Measurements from ENCODE around the gene MTSS2.

MTSS2 gene

DNA sequence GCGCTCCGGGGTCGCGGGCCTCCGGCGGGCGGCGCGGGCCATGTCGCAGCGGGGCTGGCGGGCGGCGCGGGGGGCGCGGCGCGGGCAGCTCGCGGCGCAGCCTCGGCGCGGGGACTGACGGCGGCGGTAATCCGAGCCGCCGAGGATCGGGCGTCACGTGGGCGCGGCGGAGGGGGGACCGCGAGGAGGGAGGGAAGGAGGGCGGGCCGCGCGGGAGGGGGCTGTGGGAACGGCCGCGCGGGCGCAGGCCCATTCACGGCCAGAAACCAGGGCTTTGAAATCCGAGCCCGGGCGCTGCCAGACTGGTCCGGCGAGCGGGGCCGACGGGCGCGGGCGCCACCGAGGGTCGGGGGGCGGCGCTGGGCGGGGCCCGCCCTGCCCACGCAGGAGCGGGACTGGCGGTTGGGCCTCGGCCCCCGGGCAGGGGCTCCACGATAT, at the start of gene MTSS2:
Gene MTSS2 (minus strand): TSS at position 116 of the 438 bp plus-strand sequence. CDS start 262 bp downstream, outside the sequence.
- DNase-seq, result no peak

DNA sequence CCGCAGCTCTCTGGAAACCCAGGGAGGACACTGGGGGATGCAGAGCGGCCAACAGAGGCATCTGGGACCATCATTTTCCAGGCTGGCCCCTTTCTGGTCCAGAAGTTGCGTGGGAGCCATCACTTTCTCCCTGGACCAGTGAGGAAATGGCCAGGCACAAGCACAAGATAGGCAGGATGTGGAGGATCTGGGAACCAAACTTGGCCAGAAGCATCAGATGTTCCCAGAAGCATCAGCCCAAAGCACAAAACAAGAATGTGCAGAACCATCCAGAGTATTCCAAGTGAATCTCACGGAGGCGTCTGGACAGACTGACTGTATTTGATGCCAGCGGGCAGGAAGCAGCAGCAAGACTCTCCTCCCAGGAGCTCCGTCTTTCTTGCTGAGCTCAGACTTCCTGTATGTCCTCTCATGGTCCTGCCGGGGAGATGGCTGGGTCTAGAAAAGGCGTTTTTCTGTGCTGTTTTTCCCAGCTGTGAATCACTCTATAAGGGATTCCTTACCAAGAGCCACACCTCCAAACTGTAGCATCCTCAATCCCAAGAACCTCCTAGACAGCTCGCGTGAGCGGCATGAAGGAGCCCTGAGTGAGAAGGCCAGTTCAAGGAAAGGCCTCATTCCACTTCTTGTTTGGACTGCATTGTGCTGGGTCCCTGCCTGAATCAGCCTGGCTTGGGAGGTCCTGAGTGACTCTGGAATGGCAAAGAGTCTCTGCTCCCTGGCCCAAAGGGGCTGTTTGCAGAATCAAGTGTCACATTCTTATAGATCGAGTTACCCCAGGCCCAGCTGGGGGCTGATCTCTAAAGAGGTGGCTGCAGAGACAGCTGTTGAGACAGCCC, 49.5 kb upstream of the MTSS2 start:
- DNase-seq, result no peak

DNA sequence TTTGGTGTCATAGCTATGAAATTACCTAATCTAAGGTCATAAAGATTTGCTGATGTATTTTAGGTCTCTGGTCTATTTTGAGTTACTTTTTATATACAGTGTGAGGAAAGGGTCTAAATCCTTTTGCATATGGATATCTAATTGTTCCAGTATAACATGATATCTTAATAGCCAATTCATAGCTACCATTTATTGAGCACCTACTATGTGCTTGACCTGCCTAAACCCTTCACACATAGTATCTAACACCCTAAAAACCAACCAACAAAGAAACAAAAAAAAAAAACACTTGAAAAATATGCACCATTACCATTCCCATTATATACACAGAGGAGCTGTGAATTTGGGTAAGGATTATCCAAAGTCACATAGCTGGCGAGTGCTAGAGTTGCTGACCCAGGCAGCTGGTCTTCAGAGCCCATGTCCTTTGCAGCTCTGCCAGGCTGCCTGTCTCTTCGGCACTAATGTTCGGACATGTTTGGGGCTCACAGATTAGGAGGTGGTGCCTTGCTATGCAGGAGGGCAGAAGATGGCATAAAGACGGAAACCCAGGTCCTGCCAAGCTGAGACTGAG, 48.8 kb upstream of the MTSS2 start:
- no peak for DNase-seq

GRCh38 chr16:70730944-70731343, 45.1 kb upstream of the MTSS2 start:
- no peak for DNase-seq

DNA sequence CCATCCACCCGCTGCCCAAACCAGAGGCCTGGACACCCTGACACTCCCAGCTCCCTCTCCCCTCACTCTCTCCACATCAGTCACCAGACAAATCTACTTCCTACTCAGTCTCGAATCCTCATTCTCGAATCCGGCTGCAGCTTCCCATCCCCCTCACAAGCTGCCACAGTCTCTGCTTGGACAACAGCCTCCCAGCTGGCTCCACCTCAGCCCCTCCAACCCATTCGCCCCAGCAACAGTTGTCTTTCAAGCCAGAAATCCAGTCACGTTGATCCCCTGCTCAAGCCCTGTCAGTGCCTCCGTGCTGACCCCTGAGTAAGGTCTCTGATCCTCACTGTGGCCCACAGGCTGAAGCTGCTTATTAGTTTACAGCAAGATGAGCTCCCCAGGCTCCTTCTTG, 44.2 kb upstream of the MTSS2 start:
- DNase-seq, result no peak

- DNase-seq, result no peak
Measured at GRCh38 chr16:70729292-70729691, 43.4 kb upstream of the MTSS2 start.

DNA sequence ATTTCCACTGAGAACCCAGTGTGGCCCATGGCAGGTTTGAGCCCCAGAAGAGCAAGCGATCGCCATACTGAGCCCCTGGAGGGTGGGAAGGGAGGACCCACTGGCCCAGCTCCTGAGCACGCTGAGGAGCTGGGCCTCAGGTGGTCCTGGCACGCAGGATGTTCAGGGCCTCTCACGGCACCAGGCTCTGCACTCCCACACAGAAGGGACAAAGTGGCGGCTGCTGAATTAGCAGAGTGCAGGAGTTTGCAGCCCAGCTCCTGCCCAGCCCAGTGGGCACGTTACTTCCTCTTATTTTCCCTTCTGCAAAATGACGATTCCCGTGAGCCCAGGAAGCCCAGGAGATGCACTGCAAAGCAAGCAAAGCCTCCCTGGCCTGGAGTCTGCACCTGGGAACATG, 42.3 kb upstream of the MTSS2 start:
- no peak for DNase-seq

GRCh38 chr16:70726892-70727361, 41.1 kb upstream of the MTSS2 start:
- DNase-seq, result no peak

- no peak for DNase-seq
Measured at GRCh38 chr16:70725912-70726828, 40.3 kb upstream of the MTSS2 start.

DNA sequence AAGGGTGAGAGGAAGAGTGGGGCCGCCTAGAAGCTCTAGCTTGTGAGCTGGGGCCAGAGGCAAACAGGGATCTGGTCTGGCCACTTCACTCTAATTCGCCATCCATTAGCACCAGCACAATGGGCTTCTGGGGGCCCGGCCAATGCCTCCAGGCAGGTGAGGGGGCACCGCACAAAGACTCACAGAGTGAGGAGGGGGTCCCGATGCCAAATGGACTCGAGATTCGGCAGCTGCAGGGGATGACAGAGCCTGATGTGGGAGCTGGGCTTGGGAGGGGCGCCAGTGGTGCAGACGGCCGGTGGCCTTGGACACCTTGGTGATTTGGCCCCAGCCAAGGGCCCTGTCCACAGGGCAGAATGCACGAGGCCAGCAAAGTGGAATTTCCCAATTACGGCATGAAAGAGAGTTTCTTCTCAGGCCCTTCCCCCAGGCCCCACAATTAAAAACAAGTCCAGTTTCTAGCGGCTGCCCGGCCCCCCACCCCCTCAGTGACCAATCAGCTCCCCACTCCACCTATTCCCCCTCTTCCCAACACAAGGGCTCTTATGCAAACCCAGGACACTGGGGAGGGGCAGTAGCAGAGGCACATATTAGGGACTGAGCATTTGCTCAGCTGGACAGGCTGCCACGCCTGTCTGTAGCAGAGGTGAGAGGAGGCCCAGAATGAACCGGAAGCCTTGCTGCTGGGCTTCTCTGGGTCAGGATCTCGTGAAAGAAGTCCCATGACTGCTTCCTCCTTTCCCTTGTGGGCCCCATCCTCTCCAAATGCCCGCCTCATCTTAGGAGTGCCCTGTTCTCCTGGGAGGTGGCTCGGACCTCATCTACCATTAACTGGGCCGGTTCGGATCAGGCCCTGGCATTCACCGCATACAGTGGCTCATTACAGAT, 39.4 kb upstream of the MTSS2 start:
- no peak for DNase-seq

DNA sequence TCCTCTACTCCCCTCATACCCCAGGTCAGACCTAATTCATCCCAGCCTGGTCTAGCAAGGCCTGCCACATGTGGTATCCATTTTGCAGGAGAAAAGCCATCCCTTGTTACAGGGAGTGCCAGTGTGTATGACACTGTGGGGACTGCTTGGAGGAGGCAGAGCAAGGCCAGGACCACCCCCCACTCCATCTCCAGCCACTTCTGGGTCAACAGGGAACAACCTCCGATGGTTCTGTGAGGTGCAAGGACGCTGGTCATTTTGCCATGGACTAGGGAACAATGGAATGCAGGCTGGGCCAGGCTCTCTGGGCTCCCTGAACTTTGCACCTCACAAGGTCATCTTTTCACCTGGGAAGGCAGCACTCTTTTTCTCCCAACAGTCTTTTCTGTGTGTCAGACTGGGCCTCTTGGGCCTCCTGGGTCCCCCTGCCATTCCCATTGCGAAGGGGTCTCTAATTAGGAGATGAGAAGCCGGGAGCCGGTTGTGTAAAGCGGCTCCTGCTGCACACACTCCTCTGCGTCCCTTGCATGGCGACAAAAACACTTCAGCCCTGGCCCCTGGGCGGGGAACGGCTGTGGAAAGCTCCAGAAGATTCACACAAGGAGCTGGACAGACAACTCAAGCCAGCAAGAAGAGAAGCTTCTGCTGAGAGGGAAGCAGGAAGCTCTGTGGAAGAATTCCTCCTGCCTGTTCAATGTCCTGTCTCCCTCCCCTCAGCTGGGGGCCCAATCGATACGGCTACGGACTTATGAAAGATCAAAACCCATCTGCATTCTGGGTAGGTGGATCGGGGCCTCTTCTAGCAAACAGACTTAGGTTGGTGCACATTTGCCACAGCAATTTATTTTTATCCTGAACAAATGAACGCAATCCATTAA, 38.5 kb upstream of the MTSS2 start:
- no peak for DNase-seq

GRCh38 chr16:70723740-70724145, 37.9 kb upstream of the MTSS2 start:
- DNase-seq, result no peak

DNA sequence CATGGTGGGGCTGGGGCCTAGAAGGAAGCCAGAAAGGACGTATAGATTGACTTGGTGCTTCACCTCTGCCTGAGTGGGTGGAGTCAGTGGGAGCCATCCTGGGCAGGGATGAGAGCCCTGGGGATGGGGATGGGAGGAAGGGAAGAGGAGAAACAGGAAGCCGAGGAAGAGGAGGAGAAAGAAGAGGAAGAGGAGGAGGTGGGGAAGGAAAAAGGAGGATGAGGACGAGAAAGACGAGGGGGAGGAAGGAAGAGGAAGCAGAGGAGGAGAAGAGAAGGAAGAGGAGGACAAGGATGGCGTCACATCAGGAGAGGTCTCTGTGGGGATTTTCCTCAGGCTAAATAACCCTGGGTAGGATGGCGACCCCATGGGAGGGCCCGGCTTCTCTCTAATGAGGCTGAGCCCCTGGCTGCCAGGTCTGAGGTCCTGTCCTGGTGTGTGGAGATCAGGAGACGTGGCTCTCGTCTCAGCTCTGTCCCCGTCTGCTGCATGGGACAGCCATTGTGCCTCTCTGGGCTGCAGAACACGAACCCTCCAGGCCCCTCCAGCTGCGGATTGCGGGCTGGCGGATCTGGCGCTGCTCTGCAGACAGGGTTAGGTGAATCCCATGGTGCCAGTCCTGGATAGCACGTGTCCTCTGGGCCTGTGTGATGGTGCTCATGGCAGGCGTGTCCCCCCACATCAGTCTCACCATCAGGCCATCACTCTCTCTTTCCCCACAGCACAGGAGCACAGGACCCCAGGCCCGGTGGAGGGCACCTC, 35.5 kb upstream of the MTSS2 start:
- DNase-seq, result no peak

DNA sequence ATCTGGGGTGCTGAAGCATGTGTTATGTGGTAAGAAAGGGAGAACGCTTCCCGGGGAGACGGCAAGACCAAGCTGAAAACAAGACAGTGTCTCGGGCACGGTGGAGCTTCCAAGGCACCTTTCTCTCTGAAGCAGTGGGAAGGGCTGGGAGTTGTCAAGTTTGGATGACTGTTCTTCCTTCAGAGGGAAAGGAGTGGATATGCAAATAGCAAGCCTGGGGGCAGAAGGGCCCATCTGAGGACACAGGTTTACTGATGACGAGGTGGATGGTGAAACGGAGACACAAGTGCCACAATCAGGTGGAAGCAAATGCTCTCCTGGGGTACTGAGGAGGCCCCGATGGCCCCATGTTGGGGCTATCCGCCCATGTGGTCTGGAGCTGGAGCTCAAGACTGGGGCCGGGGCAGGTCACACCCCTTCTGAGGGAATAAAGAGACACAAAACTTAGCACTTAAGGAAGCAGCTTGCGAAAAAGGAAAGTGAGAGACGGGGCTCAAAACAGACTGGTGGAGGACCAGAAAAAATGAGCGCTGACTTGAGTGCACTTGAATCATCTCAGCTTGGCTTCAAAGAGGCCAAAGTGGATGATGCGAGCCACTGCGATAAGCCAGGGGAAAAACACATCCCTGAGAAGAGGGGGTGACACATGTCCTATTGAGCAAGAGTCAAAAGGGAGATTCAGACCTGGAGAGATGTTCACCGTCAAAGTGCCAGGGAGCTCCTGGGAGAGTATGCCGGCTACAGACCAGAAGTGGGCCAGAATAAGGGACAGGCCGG, 34.8 kb upstream of the MTSS2 start:
- DNase-seq, result no peak

- DNase-seq, result no peak
Measured at GRCh38 chr16:70717065-70717464, 31.2 kb upstream of the MTSS2 start.

DNA sequence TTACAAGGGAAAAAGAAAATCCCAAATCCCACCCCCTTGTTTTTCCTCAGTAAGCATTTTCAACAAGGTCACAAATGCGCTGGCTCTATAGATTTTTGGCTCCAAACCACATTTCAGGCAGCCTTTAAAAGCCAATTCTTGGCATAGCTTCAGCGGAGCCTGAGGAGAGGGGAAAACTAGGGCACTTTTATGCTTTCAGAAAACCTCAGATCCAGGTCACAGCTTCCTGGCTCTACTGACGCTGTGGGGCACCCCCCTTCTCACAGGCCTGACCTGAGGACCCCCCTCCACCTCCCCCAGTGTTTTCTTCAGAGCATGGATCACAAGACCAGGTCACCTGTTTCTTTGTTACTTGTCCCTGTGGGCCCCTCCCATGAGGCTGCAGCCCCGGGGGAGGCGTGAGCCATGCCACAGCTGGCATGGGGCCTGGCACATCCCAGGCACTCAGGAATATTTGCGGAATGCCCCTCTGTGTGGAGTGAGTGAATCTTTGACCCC, 30.1 kb upstream of the MTSS2 start:
- DNase-seq, result no peak

DNA sequence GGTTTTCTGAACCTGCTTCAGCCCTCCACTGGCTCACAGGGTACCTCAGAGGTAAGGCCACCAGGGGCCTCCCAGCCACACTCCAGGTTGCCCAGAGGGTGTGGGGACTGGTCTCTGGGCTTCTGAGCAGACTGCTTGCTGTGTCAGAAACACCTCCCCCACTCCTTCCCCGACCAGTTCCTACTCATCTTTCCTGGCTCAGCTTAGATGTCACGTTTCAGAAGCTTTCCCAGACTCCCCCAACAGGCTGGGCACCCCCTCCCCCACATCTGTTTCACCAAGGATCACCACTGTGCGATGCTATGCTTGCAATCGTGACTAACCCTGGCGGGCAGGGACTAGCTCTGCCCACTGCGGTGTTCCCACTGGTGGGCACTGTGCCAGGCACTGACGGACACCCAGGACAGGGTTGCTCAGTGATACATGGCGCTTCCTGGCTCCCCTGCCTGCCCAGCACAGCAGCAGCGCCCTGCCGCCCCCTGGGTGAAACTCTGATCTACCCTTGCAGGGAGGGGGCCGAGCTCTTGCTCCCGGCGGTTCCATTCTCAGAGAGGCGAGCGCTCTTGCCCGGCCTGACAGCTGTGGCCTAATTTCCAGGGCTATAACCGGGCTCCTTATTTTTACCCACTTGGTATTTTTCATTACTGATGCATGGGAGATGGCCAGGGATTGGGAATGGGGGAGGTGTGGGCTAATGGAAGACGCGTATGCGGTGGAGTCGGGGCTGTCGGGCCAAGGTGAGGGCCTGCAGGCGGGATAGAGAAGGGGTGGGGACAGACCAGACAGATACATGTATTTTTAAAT, 29.4 kb upstream of the MTSS2 start:
- DNase-seq, result no peak

DNA sequence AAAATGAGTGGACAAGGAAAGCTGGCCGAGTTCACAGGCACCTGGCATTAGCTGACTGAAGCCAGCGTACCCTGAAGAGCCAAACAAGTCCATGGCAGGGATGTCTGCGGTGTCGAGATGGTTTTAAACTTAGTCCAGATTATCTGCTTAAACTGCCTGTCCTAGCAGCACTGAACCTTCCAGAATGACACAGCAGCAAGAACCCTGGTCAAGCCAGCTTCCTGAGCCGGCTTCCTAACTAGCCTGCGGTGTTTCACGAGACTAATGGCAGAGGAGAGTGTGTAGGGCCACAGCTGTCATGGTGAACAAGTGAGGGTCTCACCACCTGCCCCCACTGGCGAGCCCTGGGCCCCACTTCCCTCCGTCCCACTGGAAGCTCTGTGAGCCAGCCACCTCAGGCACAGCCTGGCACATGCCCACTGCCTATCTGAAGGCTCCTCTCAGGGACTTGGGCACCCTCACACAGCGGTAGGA, 28.8 kb upstream of the MTSS2 start:
- no peak for DNase-seq
